Cardiac muscle cell (in vitro differentiated cells and primary cell): ENCODE results near the gene PLIN1. TPM values are rescaled to one million over a fixed set of nuclear protein-coding genes. Genes with fewer than 3 reads are reported as not detected.

ENCODE experiments used
- DNase-seq, 2 donors: peaks; one replicate each; pipeline versions ENCODE4 v3.0.0 to v3.0.0-alpha.2; 2010 to 2017; ENCODE audit warnings: low read depth in 1 of 2, low spot score in 1 of 2
- H3K27ac ChIP-seq: fragments of 200-600 bp; sonication (generic); 2 replicates; pipeline ENCODE4 v1.5.1; 2016
- H3K27me3 ChIP-seq: fragments of 200-600 bp; sonication (generic); 2 replicates; pipeline ENCODE4 v1.6.0; 2016; ENCODE audit warnings: control low read depth
- H3K36me3 ChIP-seq: fragments of 200-600 bp; sonication (generic); 2 replicates; pipeline ENCODE4 v1.5.1; 2016; ENCODE audit warnings: control low read depth
- H3K4me1 ChIP-seq: fragments of 200-600 bp; sonication (generic); 2 replicates; pipeline ENCODE4 v1.8.1; 2017; ENCODE audit warnings: low read depth, mild to moderate bottlenecking, mixed run types
- H3K4me3 ChIP-seq: fragments of 200-600 bp; sonication (generic); 2 replicates; pipeline ENCODE4 v1.5.1; 2016; ENCODE audit warnings: mild to moderate bottlenecking
- H3K9me3 ChIP-seq: fragments of 200-600 bp; sonication (generic); 2 replicates; pipeline ENCODE4 v1.5.1; 2017; ENCODE audit warnings: low read depth, mild to moderate bottlenecking, control low read depth
- CTCF ChIP-seq: IDR thresholded peaks from 2 replicates; pipeline ENCODE4 v1.5.1; 2012; ENCODE audit warnings: low read depth, mild to moderate bottlenecking, low read length
- polyA plus RNA-seq: library from polyadenylated mRNA; unstranded; fragments of >200 nt; fragmentation: Nextera tagmentation; extraction: Ambion mirVana; gene quantifications from 2 replicates; pipeline ENCODE4 v1.2.1, GENCODE V29; 2016
- total RNA-seq: library from RNA; depleted of rRNA; stranded (reverse); fragments of >200 nt; gene quantifications from 2 replicates; pipeline ENCODE4 v1.2.3, GENCODE V29; 2016

Gene PLIN1
- total and polyA plus RNA-seq, 2 experiments from 2014 or later, result 0.09 to 0.57 TPM

- H3K36me3 ChIP-seq, result peaks cover 57% of the 10 kb centered on the region
- no peaks in the 10 kb centered on the region for H3K4me1 ChIP-seq
- no peak overlapping the region for H3K27ac ChIP-seq
- H3K9me3 ChIP-seq, result no peaks in the 10 kb centered on the region
- DNase-seq, result no peak
- H3K4me3 ChIP-seq, result no peak overlapping the region
- no peak for TF ChIP-seq CTCF
- no peaks in the 10 kb centered on the region for H3K27me3 ChIP-seq
Observed at GRCh38 chr15:89632563-89633430, 46.4 kb downstream of the PLIN1 start.

- Histone ChIP-seq H3K9me3 (no peaks in the 10 kb centered on the region), H3K36me3 (peaks cover 62% of the 10 kb centered on the region), H3K4me3 (no peak overlapping the region), H3K27ac (no peak overlapping the region), H3K27me3 (no peaks in the 10 kb centered on the region), H3K4me1 (no peaks in the 10 kb centered on the region)
- DNase-seq, result no peak
- TF ChIP-seq CTCF, result no peak
Observed at GRCh38 chr15:89631902-89632264, 47.3 kb downstream of the PLIN1 start.

- no peaks in the 10 kb centered on the region for H3K9me3 ChIP-seq
- no peaks in the 10 kb centered on the region for H3K27me3 ChIP-seq
- no peak for TF ChIP-seq CTCF
- H3K4me1 ChIP-seq, result no peaks in the 10 kb centered on the region
- H3K4me3 ChIP-seq, result no peak overlapping the region
- H3K27ac ChIP-seq, result no peak overlapping the region
- DNase-seq, result no peak
- H3K36me3 ChIP-seq, result peaks cover 69% of the 10 kb centered on the region
Observed at GRCh38 chr15:89630974-89631901, 47.9 kb downstream of the PLIN1 start.

- Histone ChIP-seq H3K9me3 (no peaks in the 10 kb centered on the region), H3K36me3 (peaks cover 75% of the 10 kb centered on the region), H3K4me3 (no peak overlapping the region), H3K4me1 (no peaks in the 10 kb centered on the region), H3K27ac (no peak overlapping the region), H3K27me3 (no peaks in the 10 kb centered on the region)
- no peak for TF ChIP-seq CTCF
- DNase-seq, result no peak
Observed at GRCh38 chr15:89630260-89630659, 48.9 kb downstream of the PLIN1 start.

- Histone ChIP-seq H3K36me3 (peaks cover 75% of the 10 kb centered on the region), H3K27me3 (no peaks in the 10 kb centered on the region), H3K4me3 (no peak overlapping the region), H3K4me1 (no peaks in the 10 kb centered on the region), H3K9me3 (no peaks in the 10 kb centered on the region), H3K27ac (no peak overlapping the region)
- TF ChIP-seq CTCF, result no peak
- no peak for DNase-seq
Observed at GRCh38 chr15:89629829-89630228, 49.3 kb downstream of the PLIN1 start.
